LHCN-M2 (cell line): ENCODE data around the gene SERTM1. TPM values are rescaled to one million over a fixed set of nuclear protein-coding genes. Genes with fewer than 3 reads are reported as not detected.

Source experiments
- DNase-seq: peaks from one replicate; pipeline ENCODE4 v3.0.0-alpha.2; 2012; ENCODE audit warnings: low read depth
- total RNA-seq: library from RNA; depleted of rRNA; stranded (reverse); fragments of >200 nt; gene quantifications from 2 replicates; pipeline ENCODE4 v1.2.3, GENCODE V29; 2014; rRNA removed

SERTM1 gene
- total RNA-seq, 1 experiment from 2014 or later: not detected

DNA sequence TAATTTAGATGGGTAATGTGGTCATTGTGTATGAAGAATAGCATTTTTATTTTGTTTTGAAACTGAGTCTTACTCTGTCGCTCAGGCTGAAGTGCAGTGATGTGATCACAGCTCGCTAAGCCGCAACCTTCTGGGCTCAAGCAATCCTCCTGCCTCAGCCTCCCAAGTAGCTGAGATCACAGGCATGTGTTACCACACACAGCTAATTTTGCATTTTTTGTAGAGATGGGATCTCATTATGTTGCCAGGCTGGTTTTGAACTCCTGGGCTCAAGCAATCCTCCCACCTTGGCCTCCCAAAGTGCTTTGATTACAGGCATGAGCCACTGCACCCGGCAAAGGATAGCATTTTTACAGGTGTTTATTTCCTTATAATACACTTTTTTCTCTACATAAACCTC is 36.6 kb downstream of the SERTM1 start:
- DNase-seq: no peak

DNA sequence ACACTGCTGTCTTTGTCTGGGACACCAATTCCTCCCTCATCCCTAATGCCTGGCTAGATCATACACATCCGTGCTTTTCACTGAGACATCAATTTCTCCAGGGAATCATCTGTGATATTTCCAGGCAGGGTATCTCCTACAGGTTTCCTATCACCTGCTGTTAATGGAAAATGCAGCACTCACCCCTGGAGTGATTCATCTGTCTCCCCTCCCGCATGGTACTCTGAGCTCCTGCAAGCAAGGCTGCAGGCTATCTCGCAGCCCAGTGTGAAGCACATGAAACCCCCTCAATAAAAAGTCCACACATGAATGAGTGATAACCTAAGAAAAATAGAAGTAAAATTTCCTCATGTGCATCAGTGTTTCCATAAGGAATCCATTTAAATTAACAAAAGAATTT is 38.5 kb downstream of the SERTM1 start:
- no peak for DNase-seq

DNA sequence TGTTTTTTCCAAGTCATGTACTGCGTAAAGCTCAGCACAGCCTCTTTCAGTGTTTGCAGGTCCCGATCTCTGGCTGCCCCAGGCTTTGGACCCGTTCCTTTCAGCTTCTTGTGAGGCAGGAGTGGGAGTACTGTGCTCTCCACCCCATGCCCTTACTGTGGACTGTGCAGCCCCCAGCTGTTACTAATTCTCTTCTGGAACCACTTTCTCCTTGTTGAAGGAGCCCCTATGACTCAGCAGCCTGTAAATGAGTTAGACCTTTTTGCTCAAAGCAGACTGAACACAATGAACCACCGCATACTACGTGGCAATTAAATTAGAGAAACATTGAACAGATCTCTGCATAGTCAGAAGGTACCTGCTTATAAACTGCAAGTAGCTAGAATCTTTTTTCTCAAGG is 39.0 kb downstream of the SERTM1 start:
- DNase-seq: no peak

DNA sequence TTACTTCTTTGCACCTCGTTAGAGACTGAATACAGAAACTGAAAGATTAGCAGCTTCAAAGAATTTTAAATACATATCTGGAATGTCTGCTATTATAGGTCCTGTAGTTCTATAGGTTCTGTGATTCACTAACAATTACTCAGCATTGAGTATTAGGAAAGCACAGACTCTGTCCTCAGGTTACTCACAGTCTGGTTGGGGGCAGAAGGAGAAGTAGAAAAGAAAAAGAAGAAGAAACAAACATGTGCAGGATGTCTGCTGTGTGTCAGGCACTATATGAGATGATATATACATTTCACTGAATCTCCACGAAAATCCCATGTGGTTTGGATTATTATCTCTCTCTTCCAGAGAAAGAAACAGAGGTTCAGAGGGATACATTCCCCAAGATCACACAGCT is 40.1 kb downstream of the SERTM1 start:
- no peak for DNase-seq

DNA sequence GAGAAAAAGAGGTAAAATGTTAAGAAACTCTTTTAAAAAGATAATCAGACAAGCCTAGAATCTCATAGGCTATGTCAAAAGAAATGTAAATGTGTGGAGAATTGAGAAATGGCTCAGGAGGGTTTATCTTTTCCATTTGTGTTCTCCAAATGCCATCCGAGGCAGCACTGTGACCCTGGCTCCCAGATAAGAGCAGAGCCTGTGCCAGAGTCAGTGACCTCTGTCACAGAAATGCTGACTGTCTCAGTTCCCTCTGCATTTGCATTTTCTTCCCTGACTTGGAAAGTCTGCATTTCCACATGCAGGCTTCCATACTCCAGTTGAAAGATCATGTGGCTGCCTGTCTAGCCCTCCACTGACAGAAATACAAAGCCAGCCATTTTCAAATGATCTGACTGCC is 42.0 kb downstream of the SERTM1 start:
- no peak for DNase-seq

DNA sequence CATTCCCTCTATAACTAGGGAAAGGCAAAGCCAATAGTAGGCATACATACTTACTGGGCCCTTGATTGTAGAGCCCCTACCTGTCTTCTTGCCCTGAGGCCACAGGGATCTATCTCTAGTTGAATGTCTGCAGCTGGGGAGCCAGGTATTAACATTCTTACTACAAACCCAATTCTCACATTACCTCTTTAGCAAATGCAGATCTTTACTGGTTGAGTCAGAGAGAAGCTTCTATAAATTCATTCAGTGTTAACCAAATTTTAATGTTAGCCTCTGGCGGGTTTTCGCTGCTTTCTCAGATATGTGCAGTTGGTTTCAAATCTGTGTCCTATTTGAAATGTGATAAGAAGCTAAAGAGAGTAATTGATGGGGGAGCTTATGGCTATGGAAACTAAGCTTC is 43.2 kb downstream of the SERTM1 start:
- no peak for DNase-seq

DNA sequence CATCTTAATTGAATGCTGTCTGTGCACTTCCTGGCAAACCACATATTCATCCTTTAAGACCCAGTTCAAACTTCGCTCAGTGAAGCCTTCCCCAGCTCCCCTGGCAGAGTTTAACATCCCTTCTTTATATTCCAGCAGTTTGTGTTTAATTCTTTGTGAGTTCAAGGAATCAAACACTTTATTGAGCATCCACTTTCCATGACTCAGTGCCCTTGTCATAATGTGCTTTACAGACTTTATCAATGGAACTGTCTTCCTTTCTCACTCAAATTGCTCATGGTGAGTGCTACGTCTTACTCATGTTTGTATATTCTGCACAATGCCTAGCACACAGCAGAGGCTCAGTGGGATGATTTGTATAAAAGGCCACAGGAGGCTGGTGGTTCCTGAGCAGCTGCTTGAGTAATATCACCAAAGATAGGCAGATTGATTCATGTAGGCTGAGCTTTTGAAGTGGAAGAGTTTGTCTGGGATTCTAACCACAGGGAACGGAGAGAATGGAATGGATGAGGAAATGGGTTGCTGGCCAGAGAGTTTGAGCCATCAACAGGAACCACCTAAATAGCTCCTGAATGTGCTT is 44.2 kb downstream of the SERTM1 start:
- peak; percentile 3 for DNase-seq

DNA sequence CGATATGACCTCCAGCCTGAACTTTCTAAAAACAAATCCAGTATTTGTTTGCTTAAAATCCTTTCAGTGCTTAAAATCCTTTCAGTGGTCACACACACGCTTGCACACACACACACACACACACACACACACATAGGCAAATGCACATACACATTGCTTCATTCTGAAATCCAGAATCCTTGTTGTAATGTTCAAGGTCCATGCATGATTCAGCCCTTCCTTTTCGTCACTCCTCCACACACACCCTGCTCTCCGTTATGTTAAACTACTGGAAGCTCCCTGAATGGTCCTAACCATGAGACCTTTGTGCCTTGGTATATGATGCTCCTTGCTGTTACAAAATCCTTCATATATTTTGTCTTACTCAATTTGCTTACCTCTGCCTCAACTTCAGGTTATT is 44.9 kb downstream of the SERTM1 start:
- no peak for DNase-seq

DNA sequence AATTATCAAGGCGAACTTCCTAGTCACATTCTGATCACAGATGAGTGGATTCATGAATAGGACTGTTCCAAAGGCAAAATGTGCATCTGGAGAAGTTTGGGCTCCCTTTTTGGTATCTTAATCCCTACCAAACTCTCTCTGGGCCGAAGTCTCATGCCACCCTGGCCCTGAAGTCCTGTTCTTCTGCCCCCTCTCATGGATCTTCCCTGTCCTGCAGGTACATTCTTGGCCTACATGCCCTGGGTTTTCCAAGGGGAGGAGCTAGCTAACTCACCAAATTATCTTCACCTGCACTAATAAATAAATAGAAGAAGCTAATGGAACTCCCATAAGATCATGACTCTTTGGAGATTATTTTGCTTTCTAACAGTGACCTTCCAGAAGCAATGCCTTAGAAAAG is 50.3 kb downstream of the SERTM1 start:
- DNase-seq: no peak

DNA sequence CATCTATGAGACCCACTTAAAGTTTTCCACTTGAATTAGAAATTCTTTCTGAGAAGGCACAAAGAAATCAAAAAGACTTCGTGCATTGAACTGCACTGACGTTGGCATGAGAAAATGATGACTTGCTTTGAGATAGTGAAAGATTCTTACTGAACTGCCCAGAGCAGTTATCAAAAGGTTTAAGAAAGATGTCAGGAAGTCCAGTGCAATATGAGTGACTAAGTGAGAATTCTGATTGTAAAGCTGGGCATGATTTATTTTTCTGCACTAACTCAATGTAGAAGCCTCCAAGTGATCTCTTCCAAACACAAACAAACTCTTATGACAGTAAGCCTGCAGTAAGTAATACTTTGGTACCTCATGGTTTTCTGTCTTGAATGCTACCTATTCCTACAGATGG is 52.1 kb downstream of the SERTM1 start:
- DNase-seq: no peak

DNA sequence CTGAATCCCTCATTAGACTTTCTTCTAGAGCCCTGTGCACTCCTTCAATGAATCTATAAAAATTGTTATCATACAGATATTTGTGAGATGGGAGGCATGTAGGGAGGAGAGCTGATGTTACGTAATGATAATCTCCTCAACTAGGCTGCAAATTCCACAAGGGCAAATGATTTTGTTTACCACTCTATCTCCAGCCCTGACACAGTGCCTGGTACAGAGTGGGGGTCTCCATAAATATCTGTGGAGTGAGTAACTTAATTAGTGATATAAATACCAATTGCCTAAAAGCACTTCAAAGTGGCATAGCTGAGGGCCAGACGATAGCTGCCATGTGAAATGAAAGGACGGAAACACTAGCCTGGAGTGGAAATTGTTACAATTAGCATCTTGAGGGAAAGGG is 54.2 kb downstream of the SERTM1 start:
- DNase-seq: no peak

DNA sequence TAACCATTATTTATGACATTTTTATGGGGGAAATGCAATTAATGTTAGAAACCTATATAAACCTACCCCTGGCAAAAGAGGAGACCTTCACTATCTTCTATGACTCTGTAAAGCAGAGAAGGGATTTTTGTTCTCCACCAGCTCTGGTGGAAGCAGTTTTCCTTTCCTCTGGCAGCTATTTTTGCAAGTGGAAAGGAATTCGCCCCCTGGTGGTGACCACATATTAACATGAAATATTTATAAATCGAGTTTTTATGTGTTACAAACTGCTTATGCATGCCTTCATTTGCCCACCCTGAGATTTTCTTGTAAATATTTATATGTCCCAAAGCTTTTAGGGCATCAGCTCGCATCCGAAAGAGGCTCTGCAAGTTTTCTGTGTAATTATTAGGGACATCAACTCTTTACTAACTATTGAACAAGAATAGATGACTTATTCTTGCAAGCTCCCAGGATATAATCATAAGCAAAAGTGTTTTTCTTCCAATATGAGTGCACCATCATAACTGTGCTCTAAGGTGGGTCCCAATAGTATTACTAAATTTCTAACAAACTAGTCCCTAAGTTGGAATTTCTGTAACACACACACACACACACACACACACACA is 62.4 kb downstream of the SERTM1 start:
- peak; percentile 45 for DNase-seq

DNA sequence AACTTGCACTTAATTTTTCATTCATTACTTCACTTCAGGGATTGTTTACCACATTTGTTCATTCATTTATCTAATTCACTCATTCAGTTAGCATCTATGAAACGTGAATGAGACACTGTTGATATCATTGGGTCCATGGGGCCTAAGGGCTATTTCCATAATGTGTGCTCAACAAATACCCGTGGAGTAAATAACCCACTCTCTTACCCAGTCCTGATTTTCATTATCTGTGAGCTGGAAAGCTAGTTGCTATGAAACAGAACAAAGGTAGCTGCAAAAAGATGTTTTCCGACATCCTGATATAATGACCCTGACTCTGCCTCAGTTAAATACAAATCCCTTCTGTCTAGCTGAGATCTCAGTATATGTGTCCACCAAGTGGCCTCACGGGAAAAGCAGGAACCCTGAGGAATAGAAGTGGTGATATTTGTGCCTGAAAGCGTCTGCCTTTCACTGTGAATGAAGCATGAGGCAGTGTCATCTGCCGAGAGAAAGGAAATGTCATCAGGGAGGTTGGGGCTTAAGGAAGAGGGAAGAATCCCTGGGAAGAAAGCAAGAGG is 63.8 kb downstream of the SERTM1 start:
- no peak for DNase-seq

DNA sequence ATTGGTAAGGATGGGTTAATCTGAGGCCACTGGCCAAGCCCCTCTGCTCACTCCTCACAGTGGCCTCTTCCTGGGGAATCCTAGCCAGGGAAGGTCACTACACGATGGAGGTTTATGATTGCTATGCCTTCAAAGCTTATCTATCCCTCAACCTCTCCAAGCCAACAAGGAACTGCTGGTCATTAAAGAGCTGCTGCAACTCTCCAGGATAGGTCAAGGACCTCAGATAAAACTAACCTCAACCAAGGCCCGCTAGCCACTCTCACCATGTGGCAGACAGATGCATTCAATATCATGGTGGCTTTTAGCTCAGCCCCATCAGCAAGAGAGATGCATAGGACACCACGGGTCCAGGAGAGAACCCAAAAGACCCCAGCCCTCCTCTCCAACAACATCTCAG is 71.6 kb downstream of the SERTM1 start:
- DNase-seq: no peak

DNA sequence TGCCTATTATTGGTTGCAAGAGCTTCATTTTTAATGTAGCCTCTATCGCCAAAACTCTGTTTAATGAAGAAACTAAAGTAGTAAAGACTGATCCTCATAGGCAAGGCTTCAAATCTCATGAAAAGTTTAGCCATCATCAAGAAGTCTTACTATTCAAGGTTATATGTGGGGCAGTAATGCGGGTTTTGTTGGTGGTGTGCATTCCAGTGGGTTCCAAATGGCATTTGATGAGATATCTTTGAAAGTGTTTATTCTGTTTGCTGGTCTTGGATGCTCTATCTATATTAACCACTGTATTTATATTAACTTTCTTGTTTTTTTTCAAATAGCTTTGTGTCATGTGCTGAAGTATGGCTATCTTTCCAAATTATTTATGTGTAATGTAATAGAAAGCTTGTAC is 72.2 kb downstream of the SERTM1 start:
- DNase-seq: no peak

Other genes with a start within 250 kb of the SERTM1 start
- gene CCNA1, start 241.5 kb upstream of the SERTM1 start, total RNA-seq: 0.77 and 1.8 TPM in 2 replicates
- gene RFXAP, start 145.2 kb downstream of the SERTM1 start, total RNA-seq: 1.2 and 1.7 TPM in 2 replicates
- 5.1 and 6.8 TPM in 2 replicates for gene SMAD9, start 246.2 kb downstream of the SERTM1 start, total RNA-seq